Smooth muscle cell (in vitro differentiated cells): ENCODE results near the gene UBE2I. TPM values are rescaled to one million over a fixed set of nuclear protein-coding genes. Genes with fewer than 3 reads are reported as not detected.
A peak's percentile ranks its signal among the peaks of the same experiment; 100 is the strongest.

ENCODE experiments used
- DNase-seq: peaks from one replicate; lab custom pipeline; 2025; ENCODE audit not compliant: unreplicated experiment; lab: John Stamatoyannopoulos, UW
- H2AFZ ChIP-seq: fragments of 200-600 bp; sonication (generic); 2 replicates; pipeline ENCODE4 v1.6.0; 2016; ENCODE audit warnings: antibody characterized with exemption, low read depth, mild to moderate bottlenecking
- H3F3A ChIP-seq: fragments of 200-600 bp; sonication (generic); 2 replicates; pipeline ENCODE4 v1.6.0; 2017; ENCODE audit warnings: antibody characterized with exemption, low read depth
- H3K27ac ChIP-seq: fragments of 200-600 bp; sonication (generic); 2 replicates; pipeline ENCODE4 v1.5.1; 2016; ENCODE audit warnings: low read depth, mild to moderate bottlenecking
- H3K27me3 ChIP-seq: fragments of 200-600 bp; sonication (generic); 2 replicates; pipeline ENCODE4 v1.6.1; 2016; ENCODE audit warnings: low read depth, mild to moderate bottlenecking
- H3K36me3 ChIP-seq: fragments of 200-600 bp; sonication (generic); 2 replicates; pipeline ENCODE4 v1.5.1; 2016; ENCODE audit warnings: low read depth
- H3K4me1 ChIP-seq: fragments of 200-600 bp; sonication (generic); 2 replicates; pipeline ENCODE4 v1.5.1; 2016; ENCODE audit warnings: low read depth
- H3K4me2 ChIP-seq: fragments of 200-600 bp; sonication (generic); 2 replicates; pipeline ENCODE4 v1.6.0; 2016; ENCODE audit warnings: mild to moderate bottlenecking
- H3K4me3 ChIP-seq: fragments of 200-600 bp; sonication (generic); 2 replicates; pipeline ENCODE4 v1.5.1; 2016; ENCODE audit warnings: mild to moderate bottlenecking
- H3K79me2 ChIP-seq: fragments of 200-600 bp; sonication (generic); 2 replicates; pipeline ENCODE4 v1.6.0; 2016; ENCODE audit warnings: low read depth, mild to moderate bottlenecking
- H3K9ac ChIP-seq: fragments of 200-600 bp; sonication (generic); 2 replicates; pipeline ENCODE4 v1.6.0; 2016; ENCODE audit warnings: low read depth
- H3K9me3 ChIP-seq: fragments of 200-600 bp; sonication (generic); replicated peaks from 2 replicates; pipeline ENCODE4 v1.5.1; 2016; ENCODE audit warnings: low read depth
- H4K20me1 ChIP-seq: fragments of 200-600 bp; sonication (generic); 2 replicates; pipeline ENCODE4 v1.6.0; 2016; ENCODE audit warnings: low read depth
- CTCF ChIP-seq: fragments of 200-600 bp; sonication (generic); IDR thresholded peaks from 2 replicates; pipeline ENCODE4 v1.5.1; 2017; ENCODE audit warnings: borderline replicate concordance, mild to moderate bottlenecking, antibody characterized with exemption; ENCODE audit not compliant: insufficient read depth, poor library complexity, severe bottlenecking
- WGBS: methylation state at CpG from one replicate; pipeline ENCODE4 v1.1.7; 2016; ENCODE audit warnings: low lambda C conversion rate; 5-methylcytosine and 5-hydroxymethylcytosine counted together
- polyA plus RNA-seq: library from polyadenylated mRNA; unstranded; fragments of >200 nt; fragmentation: Nextera tagmentation; extraction: Ambion mirVana; gene quantifications from 2 replicates; pipeline ENCODE4 v1.2.1, GENCODE V29; 2016
- total RNA-seq: library from RNA; depleted of rRNA; stranded (reverse); fragments of >200 nt; gene quantifications from 2 replicates; pipeline ENCODE4 v1.2.3, GENCODE V29; 2014

UBE2I gene
- total and polyA plus RNA-seq, 2 experiments from 2014 or later: 95.9 to 169 TPM

GRCh38 chr16:1362807-1363206 is 53.4 kb downstream of the UBE2I start:
- Histone ChIP-seq H3K4me3 (no peak overlapping the region), H3F3A (no peaks in the 10 kb centered on the region), H4K20me1 (peaks cover 45% of the 10 kb centered on the region), H3K27me3 (no peaks in the 10 kb centered on the region), H3K36me3 (no peaks in the 10 kb centered on the region), H3K79me2 (peaks cover 14% of the 10 kb centered on the region), H3K27ac (no peak overlapping the region), H2AFZ (no peak overlapping the region), H3K4me2 (no peak overlapping the region), H3K4me1 (no peaks in the 10 kb centered on the region), H3K9me3 (no peaks in the 10 kb centered on the region), H3K9ac (no peak overlapping the region)
- DNase-seq: no peak
- no peak for TF ChIP-seq CTCF
- 94% methylated on average over 11 of the region's 11 CpGs for WGBS

- Histone ChIP-seq H3K4me2 (no peak overlapping the region), H4K20me1 (peaks cover 37% of the 10 kb centered on the region), H3K36me3 (no peaks in the 10 kb centered on the region), H2AFZ (no peak overlapping the region), H3K79me2 (peaks cover 14% of the 10 kb centered on the region), H3K27ac (no peak overlapping the region), H3K27me3 (no peaks in the 10 kb centered on the region), H3K4me1 (no peaks in the 10 kb centered on the region), H3K4me3 (no peak overlapping the region), H3K9me3 (no peaks in the 10 kb centered on the region), H3F3A (no peaks in the 10 kb centered on the region), H3K9ac (no peak overlapping the region)
- 69% methylated on average over 18 of the region's 18 CpGs for WGBS
- peak; percentile 66 for TF ChIP-seq CTCF
- no peak for DNase-seq
Measured at GRCh38 chr16:1363501-1364041, 54.1 kb downstream of the UBE2I start.

- H4K20me1 ChIP-seq: peaks cover 28% of the 10 kb centered on the region
- H3K27me3 ChIP-seq: no peaks in the 10 kb centered on the region
- H3F3A ChIP-seq: no peaks in the 10 kb centered on the region
- no peaks in the 10 kb centered on the region for H3K9me3 ChIP-seq
- no peaks in the 10 kb centered on the region for H3K4me1 ChIP-seq
- 94% methylated on average over 22 of the region's 22 CpGs for WGBS
- H3K36me3 ChIP-seq: no peaks in the 10 kb centered on the region
- H3K27ac ChIP-seq: no peak overlapping the region
- no peak for TF ChIP-seq CTCF
- H3K4me3 ChIP-seq: no peak overlapping the region
- peaks cover 10% of the 10 kb centered on the region for H3K79me2 ChIP-seq
- no peak overlapping the region for H3K4me2 ChIP-seq
- H3K9ac ChIP-seq: no peak overlapping the region
- H2AFZ ChIP-seq: no peak overlapping the region
- DNase-seq: no peak
Measured at GRCh38 chr16:1364510-1364909, 55.1 kb downstream of the UBE2I start.

GRCh38 chr16:1366060-1366711 is 56.8 kb downstream of the UBE2I start:
- H3F3A ChIP-seq: no peaks in the 10 kb centered on the region
- no peak overlapping the region for H3K27ac ChIP-seq
- no peak for TF ChIP-seq CTCF
- H3K9me3 ChIP-seq: no peaks in the 10 kb centered on the region
- H3K27me3 ChIP-seq: no peaks in the 10 kb centered on the region
- 95% methylated on average over 29 of the region's 29 CpGs for WGBS
- no peaks in the 10 kb centered on the region for H3K36me3 ChIP-seq
- H4K20me1 ChIP-seq: peaks cover 15% of the 10 kb centered on the region
- H3K4me3 ChIP-seq: no peak overlapping the region
- no peaks in the 10 kb centered on the region for H3K4me1 ChIP-seq
- no peaks in the 10 kb centered on the region for H3K79me2 ChIP-seq
- no peak overlapping the region for H3K9ac ChIP-seq
- no peak for DNase-seq
- H2AFZ ChIP-seq: no peak overlapping the region
- no peak overlapping the region for H3K4me2 ChIP-seq
